Stimulated activated CD8-positive, alpha-beta memory T cell treated with anti-CD3 and anti-CD28 coated beads, Interleukin-2, amount 100 ng/mL, for 1 hour (primary cell): ENCODE measurements around the gene TEPSIN.
A peak's percentile ranks its signal among the peaks of the same experiment; 100 is the strongest.

Experiments
- DNase-seq, 2 donors: peaks; one replicate each; pipeline ENCODE4 v3.0.0-alpha.2; 2020; ENCODE audit warnings: low read depth in 2 of 2

The TEPSIN gene, protein sequence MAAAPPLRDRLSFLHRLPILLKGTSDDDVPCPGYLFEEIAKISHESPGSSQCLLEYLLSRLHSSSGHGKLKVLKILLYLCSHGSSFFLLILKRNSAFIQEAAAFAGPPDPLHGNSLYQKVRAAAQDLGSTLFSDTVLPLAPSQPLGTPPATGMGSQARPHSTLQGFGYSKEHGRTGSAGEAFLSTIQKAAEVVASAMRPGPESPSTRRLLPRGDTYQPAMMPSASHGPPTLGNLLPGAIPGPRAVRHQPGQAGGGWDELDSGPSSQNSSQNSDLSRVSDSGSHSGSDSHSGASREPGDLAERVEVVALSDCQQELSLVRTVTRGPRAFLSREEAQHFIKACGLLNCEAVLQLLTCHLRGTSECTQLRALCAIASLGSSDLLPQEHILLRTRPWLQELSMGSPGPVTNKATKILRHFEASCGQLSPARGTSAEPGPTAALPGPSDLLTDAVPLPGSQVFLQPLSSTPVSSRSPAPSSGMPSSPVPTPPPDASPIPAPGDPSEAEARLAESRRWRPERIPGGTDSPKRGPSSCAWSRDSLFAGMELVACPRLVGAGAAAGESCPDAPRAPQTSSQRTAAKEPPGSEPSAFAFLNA

DNA sequence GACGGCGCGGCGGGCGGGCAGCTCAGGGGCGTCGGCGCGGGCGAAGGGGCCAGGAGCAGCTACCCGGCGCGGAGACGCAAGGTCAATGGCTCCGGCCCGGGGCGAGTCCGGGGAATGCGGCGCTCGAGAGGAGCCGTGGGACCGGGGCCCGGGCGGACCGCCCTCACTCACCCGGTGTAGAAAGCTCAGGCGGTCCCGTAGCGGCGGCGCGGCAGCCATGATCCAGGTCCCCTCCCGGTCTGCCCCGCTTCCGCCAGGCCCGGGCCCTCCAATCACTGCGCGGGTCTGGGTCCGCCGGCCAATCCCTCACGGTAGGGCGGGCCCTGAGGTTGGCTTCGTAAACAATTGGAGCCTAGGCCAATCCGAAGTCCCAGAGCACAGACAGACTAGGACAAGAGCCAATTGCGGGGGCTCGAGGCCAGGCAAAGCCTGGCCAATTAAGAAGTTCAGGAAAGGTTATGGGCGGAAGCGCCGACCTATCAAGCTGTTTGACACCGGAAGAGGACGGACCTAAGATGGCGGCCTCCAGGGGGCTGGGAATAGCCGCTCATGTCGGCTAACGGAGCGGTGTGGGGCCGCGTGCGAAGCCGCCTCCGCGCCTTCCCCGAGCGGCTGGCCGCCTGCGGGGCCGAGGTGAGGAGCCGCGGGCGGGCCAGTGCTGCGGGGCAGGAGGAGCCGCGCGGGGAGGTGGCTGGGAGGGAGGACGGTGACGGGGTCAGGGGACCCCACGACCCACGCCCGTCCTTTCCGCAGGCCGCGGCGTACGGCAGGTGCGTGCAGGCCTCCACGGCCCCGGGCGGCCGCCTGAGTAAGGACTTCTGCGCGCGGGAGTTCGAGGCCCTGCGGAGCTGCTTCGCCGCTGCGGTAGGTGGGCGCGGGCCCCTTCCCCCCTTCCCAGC is at the start of gene TEPSIN, which contains the start of gene NDUFAF8:
Gene TEPSIN, minus strand, starts transcription at position 241 of the 899 bp plus-strand sequence. Its CDS starts 22 bp downstream, at position 219.
Gene NDUFAF8, plus strand, starts transcription at position 504 of the 899 bp plus-strand sequence. Its CDS starts 46 bp downstream, at position 550.
- DNase-seq = peak; percentile 84 to 91

DNA sequence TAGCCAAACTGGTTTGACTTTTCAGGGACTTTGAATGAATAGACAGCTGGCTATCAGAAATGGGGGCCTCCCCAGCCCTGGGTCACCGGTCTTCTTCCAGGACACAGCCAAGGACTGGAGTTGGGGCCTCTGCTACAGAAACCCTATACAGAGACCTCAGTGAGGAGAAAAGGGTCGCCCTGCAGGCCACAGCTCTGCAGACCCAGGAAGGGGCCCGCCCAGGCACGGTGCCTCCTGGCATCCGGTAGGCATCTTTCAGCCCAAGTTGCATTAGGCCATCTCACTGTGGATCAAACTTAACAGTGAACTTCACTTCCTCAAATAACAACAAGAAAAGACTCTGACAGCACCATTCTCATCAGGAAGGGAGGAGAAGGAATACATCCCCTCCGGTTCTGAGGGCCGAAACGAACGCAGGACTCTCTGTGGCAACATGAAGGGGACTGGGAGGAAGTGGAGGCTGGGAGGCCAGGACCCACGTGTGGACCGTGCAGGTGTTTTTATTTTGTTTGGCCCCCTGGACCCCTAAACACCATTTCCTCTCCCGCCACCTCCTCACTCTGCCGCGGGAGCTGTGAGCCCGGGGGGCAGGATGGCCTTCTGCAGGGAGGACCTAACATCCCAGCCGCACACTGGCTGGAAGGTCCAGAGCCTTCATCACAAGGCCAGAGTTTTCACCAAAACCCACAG is 49.0 kb upstream of the TEPSIN start:
- no peak for DNase-seq

DNA sequence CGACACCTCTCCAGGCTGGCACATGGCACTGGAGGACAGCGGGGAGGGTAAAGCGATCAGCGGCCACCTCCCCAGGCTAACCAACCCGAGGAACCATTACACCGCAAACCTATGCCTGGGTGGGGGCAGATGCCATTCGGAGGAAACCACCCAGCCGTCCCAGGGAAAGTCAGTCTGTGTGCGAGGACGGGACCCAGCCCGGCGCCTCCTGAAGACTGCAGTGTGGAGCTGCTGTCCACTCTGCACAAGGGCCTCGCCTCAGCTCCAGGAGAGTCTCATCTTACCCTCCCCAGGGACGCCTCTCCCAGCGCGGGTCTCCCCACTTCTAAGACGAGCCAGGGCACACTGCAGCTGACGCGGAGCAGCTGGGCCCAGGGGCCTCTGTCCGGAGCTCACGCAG is 48.3 kb upstream of the TEPSIN start:
- no peak for DNase-seq

DNA sequence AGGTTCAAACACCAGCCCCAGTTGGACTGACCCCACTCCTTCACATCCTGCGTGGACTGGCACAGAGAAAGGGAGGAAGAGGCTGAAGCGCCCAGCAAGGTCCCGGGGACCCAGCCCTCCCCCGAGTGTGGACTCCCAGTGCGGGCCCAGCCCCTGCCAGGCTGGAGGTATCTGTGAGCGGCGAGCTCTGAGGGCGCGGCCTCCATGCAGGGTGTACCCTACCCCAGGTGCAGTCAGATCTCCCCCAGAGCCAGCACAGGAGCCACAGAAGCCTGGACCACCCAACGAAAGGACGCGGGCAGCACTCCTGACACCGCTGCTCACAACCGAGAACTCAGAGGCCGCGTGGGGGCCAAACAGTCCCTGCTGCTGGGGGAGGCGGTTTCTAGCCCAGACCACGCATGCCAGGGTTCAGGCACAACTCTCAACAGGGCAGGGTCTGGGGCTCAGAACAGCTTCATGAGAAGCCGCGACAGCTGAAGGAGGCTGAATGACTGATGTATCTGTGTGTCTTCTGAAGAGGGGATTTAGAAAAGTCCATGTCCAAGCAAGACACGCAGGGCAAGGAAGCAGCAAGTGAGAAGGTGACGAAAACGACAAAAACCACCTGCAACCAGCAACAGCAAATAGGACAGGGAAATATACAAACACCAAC is 47.8 kb upstream of the TEPSIN start:
- no peak for DNase-seq

DNA sequence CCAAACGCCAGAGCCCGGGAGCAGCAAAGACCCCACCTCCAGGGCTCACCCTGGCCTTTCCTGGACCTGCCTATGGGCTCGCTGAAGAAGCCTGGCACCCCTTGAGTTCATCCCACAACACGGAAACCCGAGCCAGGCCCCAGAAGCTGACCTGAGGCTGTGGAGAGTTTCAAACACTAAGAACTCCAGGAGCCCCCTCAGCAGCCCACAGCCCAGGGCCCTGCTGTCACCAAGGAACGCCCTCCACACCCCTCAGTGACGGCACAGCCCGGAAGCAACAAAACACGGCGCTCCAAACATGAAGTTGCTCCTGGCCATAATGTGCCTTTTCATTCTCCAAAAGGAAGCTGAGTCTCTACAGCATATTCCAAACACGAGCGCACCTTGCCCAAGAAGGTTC is 47.0 kb upstream of the TEPSIN start:
- DNase-seq = no peak

DNA sequence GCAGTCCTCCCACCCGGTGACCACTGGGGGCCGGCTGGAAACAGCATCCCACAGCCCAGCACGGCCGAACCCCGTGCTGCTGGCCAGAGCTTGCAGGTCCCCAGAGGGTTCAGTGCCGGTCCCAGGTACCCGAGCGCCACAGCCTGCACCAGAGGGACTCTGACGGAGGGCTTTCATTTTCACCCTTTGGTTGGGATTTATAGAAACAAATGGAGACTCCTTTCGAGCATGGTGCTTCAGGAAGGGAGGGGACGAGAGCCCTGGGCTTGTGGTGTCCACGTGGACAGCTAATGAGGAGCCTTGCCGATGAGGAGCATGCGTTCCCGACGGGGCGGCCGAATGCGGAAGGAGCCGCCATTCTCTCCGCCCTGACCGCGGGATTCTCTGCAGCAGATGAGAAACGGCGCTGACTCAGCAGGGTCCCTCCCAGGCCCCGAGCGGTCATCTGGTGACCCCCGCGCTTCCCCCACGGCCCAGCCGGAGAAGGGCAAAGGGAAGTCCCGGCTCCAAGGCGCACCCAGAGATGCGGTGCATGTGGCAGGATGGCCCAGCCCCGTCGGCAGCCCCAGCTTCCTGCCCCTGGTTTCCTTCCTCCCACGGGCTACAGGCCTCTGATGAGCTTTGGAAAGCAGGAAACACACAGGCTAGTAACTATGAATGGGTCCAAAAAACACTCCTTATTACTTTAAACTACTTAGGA is 46.5 kb upstream of the TEPSIN start:
- peak in 1 of 2 donors; percentile 20 for DNase-seq

DNA sequence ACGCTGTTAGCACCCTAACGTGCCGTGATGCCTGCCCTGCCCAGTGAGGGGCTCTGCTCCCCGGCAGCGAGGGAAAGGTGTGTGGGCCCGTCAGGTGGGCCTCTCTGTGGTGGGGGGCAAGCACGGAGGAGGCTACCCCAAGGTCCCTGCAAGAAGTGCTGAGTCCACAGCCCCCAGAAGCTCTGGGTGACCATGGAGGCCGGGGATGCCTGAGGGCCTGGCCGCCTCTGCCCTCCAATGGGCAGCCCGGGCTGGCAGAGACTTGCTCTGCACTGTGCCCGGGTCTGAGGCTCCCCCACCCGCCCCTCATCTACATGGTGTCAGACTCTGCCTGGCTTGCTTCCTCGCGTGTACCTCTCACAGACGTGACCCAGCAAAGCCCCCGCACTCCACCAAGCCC is 44.0 kb upstream of the TEPSIN start:
- no peak for DNase-seq

DNA sequence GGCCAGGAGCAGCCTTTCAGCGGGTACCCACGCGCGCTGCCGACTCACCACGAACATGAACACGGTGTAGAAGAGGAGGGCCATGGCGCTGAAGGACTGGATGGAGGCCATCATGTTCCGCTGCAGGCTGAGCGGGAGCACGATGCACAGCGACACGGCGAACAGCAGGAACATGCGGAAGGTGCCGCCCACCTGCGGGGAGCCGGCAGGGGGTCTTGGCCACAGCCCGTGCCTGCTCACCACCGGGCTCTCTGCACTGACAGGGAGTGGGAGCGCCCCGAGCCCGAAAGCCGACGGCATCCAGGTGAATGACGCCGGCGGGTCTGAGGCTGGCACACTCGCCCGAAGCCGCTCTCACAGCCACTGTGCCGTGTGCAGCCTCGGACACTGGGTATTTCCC is 43.3 kb upstream of the TEPSIN start:
- no peak for DNase-seq

DNA sequence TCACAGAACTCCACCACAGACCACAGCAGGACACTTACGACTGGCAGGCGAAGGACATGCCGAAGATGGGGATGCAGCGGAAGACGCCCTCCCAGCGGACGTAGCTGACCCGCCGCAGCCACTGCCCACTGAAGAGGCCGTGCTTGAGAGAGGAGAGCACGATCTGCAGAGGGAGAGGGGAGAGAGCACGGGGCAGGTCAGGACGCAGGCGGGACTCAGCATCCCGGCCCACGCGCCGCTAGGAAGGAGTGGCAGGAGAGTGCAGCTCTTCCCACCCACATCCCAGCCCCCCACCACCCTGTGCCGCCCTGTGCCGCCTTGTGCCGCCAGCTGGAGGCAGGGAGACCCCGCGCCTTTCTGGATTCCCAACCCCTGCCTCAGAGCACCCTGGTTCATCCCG is 41.7 kb upstream of the TEPSIN start:
- no peak for DNase-seq

DNA sequence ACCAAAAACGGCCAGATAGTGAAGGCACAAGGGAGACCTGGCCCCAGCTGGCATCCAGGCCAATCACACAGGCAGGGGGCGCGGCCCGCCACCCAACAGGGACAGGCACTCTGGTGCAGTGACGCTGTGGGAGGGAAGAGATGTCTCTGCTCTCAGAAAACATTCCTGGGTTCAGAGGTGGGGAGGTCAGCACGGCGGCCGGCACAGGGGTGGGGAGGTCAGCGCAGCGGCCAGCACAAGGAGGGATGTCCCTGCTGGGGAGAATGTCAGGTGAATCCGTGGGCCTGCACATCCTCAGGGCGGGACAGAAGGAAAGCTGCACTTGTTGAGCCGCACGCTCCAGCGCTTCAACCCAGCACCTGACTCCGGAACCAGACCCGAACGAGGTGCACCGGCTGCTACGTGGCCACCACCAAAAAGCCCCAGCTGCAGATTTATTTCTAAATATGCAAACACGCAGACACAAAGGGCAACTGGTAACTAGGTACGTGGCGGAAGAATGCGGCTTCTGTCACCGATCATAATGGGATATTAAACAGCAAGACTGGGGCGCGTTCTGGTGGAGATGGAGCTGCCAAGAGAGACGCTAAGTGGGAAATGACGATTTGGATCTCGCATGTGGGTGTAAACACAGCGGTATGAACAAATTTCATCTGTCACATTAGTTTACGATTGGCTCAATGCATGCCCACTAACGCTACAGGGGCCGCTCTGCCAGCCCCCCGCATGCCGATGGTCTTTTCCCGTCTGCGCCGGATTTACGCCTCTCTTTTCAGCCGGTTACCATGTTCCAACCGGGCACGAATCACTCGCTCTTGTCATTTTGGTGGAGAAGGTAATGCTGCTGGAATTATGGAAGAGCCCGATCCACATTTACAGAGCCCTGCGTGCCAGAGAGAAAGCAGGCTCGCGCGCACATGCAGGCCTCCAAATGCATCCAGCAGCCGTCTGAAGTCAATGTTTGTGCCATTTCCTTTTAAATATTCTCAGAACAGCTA is 40.7 kb upstream of the TEPSIN start:
- DNase-seq = no peak

DNA sequence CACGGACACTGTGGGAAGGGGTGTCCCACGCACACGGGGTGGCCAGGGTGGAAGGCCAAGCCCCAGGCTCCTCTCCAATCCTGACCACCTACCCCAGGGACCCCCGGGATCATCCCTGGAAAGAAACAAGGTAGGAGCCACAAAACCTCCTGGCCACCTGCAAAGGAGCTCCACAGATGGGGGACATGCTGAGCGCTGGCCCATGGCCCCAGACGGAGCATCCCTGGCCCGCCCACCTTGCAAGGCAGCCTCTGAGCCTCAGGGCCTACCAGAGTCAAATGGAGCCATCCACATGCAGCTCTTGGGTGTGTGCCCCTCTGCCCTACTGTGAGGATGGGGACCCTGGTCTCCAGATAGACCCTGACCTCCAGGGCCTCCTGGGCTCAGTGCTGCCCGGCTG is 40.0 kb upstream of the TEPSIN start:
- DNase-seq = no peak

DNA sequence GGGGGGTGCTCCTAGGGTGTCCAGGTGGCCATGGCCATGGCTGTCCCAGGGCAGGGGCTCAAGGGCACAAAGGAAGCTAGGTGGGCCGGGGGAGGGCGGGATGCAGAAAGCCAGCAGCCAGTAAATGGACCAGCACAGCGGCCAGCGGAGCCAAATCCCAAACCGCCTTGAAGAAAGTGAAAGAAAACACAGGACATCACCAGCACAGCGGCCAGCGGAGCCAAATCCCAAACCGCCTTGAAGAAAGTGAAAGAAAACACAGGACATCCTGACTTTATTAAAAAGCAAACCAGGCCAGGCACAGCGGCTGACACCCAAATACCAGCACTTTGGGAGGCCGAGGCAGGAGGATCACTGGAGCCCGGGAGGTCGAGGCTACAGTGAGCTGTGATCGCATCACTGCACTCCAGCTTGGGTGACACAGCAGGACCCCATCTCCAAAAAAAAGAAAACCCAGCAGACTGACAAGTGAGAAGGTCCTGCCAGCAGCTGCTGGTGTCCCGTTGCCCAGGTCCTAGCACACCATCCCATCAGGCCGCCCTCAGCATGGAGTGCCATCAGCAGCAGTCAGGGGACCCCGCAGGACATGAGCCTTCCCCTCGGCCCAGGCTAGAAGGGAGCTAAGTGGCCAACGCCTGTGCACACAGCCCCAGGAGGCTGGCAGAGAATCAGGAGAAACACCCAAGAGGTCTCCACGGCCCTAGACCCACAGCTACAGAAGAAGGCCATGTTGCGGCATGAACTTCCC is 39.3 kb upstream of the TEPSIN start:
- DNase-seq = no peak

DNA sequence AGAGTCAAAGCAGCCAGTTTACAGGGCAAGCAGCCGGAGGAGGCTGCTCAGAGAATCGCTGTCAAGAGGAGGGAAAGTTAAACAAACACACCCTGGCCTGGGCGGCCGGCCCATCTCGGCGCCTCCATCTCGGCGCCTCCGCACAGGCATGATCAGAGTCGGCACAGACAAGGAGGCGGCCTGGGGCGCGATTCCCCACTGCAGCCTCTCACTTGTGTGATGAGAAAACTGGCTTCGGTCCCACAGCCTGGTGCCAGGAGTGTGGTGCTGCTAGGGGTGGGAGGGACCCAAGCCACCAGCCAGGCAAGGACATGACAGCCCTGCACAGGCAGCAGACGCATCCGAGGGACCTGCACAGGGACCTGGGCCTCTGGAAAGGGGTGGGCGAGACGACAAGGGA is 38.6 kb upstream of the TEPSIN start:
- DNase-seq = no peak

DNA sequence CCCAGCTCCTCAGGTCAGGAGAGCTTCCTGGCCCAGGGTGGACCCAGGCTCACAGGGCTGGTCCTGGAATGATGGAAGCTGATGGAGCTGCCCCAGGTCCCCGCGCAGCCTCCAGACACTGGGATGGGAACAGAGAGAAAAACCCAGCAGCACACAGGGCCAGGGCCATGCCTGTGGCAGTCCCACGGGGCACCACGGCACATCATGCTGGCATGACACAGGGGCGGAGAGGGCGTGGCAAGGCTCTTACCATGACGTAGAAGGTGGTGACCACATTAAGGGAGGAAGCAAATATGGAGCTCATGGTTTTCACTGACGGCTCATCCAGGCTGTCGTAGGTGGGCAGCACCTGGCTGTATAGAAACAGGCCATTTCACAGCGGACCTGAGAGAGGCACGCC is 37.9 kb upstream of the TEPSIN start:
- no peak for DNase-seq

DNA sequence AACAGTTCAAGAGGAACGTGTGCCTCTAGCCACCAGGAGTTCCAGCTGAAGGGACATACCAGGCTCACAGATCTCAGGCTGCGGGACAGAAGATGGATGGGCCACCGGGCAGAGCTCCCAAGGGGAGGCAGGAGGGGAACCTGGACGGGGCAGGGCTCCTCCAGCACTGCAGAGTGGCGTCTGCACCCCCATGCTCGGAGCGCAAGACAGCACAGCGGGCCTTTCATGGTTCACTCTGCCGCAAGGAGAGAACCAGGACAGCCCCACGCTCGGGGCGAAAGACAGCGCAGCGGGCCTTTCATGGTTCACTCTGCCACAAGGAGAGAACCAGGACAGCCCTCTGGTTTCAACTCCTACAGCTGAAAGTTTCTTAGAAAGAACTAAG is 35.6 kb upstream of the TEPSIN start:
- no peak for DNase-seq

DNA sequence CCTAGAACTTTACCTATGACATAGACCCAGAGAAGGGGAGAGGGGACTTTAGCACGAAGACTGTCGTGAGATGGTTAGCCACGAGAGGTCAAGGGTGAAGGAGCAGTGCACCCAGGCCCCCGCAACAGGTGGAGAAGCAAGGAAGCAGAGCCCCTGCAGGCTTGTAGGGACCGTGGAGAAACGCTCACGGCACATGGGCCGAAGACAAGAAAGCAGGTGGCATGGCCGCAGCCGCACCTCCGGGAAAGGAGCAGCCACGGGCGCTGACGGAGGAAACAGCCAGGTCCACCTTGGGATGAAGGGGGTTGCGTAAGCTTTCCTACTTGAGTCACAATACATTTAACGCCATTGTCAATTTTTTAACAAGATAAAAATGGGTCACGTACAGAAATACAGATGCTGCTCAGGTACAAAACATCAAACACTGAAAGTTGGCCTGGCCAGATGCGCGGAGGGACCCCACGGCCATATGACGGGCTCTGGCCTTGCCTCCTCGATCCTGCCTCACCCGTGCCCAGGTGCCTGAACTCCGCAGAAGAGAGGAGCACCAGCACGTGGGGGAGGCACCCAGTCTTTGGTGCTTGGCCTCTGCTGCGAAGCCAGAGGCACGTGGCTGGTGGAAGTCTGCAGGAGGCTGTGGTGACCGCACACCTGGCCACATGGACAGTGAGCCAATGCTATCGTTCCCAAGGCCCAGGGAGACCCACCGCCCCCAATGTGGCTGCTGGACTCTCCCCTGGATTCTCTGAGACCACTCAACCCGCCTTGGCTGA is 35.0 kb upstream of the TEPSIN start:
- DNase-seq = no peak

DNA sequence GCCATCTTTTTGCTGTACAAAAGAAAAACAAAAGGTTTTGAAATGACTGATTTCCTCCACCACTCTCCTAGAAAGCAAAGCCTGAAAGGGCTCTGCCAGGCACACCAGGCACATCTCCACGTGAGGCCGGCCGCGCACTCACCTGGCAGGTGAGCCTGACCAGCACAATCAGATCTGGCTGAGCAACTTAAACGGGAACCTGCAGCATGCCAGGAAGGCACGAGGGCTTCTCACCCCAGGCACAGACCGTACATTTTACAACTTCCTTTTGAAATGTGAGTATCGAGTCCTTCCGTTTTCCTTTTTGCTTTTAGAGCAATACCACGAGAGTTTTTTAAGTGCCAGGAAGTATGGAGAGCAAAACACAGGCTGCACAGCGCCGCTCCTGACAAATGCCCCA is 33.8 kb upstream of the TEPSIN start:
- no peak for DNase-seq

DNA sequence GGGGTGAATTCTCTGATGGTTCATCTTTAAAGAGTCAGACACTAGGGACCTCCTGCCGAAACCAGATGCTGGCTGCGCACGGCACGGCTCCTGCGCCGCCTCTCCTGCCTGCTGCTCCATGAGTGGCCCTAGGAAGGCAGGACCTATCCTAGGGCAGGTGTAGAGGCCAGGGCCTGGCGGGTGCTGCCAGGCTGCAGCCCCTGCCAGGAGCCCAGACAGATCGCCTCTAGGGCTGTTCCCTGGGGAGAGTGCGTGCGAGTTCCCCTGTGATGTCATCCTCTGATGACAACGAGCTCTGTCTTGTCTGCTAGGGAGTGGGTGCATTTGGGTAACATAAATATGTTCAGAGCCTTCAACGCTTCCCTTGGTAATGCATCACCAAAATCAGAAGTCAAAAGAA is 32.4 kb upstream of the TEPSIN start:
- DNase-seq = no peak
